Activated naive CD8-positive, alpha-beta T cell (primary cell): Measurements from ENCODE around the gene AKR1B1.
"Not testable (repeated sequence)": the region's sequence is repeated elsewhere in the genome, so short reads cannot be mapped to it uniquely, and the experiment has no call there.

Experiments
- H3K27ac Mint-ChIP-seq: one replicate; pipeline ENCODE4 v1.8.0; 2021; ENCODE audit warnings: mixed read lengths
- H3K27me3 Mint-ChIP-seq: one replicate; pipeline ENCODE4 v1.8.0; 2021; ENCODE audit warnings: mixed read lengths
- H3K36me3 Mint-ChIP-seq: one replicate; pipeline ENCODE4 v1.8.0; 2021; ENCODE audit warnings: mixed read lengths
- H3K4me1 Mint-ChIP-seq: one replicate; pipeline ENCODE4 v1.8.0; 2021; ENCODE audit warnings: low read depth, mixed read lengths
- H3K4me3 Mint-ChIP-seq: one replicate; pipeline ENCODE4 v1.8.0; 2021; ENCODE audit warnings: mild to moderate bottlenecking, mixed read lengths
- H3K9me3 Mint-ChIP-seq: one replicate; pipeline ENCODE4 v1.8.0; 2021; ENCODE audit warnings: low read depth, mixed read lengths

Gene AKR1B1

DNA sequence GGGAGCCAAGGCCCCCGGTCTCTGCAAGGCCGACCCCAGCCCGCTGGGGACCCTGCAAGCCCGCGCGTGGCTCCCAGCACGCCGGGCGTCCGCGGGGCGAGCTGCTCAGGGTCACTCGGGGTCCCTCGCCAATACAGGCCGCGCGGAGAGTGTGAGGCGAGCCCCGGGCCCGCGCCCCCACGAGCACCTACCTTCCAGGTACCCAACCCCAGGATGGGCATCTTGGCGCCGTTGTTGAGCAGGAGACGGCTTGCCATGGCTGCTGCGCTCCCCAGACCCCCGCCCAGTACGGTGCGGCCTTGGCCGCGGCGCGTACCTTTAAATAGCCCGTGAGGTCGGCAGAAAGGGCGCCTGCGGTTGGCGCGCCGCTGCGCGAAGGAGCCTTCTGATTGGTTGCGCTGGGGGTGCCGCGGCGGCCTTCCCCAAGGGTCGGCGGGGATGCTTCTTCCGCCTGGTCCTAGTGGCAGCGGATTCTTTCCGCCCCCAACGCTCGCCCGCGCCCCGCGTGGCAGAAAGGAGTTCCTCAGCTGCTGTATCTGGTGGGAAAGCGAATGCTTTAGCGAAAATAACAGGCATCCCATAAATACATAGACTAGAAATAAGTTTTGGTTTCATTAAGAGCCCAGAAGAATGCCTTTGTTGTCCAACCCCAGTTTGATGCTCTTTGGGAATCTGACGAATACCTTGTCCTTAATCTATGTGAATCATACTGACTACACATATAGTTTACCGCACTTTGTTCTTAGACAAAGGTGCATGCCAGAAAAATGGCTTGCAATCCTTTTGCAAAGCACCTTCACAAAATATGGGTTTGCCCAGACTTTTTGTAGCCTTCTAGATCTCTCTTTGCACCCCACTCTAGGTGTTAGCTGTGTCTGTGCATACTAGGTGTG is at the start of gene AKR1B1:
Gene AKR1B1, minus strand, starts transcription at position 295 of the 893 bp plus-strand sequence. Its CDS starts 38 bp downstream, at position 257.
- peaks cover 46% of the 10 kb centered on the region for H3K4me1 Mint-ChIP-seq
- H3K36me3 Mint-ChIP-seq = peaks cover 4% of the 10 kb centered on the region
- H3K4me3 Mint-ChIP-seq = peak within 1 kb of the TSS; percentile 90
- no peaks in the 10 kb centered on the region for H3K27me3 Mint-ChIP-seq
- H3K27ac Mint-ChIP-seq = peak within 1 kb of the TSS; percentile 76
- H3K9me3 Mint-ChIP-seq = no peaks in the 10 kb centered on the region

DNA sequence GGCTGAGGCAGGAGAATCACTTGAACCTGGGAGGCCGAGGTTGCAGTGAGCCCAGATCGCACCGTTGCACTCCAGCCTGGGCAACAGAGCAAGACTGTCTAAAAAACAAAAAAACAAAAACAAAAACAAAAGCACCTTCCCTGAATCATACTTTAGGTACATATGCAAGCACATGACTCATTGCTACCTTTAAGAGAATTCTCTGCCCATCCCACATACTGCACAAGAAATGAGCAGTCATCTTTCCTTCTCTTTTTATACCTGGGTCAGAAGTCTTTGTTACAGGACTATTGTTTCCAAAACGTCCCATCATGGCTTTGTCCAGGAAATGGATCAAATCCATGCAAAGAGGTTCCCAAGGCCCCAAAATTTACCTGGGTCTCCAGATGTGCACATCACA is 47.0 kb upstream of the AKR1B1 start:
- H3K27ac Mint-ChIP-seq = no peak overlapping the region
- no peak overlapping the region for H3K4me3 Mint-ChIP-seq
- H3K27me3 Mint-ChIP-seq = no peaks in the 10 kb centered on the region
- no peaks in the 10 kb centered on the region for H3K4me1 Mint-ChIP-seq
- no peaks in the 10 kb centered on the region for H3K9me3 Mint-ChIP-seq
- no peaks in the 10 kb centered on the region for H3K36me3 Mint-ChIP-seq

DNA sequence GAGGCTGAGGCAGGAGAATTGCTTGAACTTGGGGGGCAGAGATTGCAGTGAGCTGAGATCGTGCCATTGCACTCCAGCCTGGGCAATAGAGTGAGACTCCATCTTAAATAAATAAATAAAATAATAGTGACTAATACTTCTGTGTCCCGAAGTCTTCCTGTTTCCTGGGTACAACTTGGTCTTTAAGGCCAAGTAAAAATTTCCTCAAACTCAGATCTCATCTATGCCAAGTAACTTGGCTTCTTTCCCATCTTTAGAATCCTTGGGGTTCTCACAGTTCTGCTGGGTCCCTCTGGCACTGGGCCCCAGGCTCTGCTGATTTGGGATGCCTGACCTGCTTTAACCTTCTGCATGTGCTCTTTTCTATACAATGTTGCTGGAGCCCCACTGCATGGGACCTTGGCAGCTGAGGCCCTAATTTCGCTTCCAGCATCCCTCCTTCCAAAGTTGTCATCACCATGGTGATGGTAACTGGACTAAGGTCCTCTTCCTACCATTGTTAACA is 45.8 kb upstream of the AKR1B1 start:
- Mint-ChIP-seq H3K27me3 (peaks cover 2% of the 10 kb centered on the region), H3K9me3 (no peaks in the 10 kb centered on the region), H3K4me3 (no peak overlapping the region), H3K27ac (no peak overlapping the region), H3K36me3 (no peaks in the 10 kb centered on the region), H3K4me1 (no peaks in the 10 kb centered on the region)

DNA sequence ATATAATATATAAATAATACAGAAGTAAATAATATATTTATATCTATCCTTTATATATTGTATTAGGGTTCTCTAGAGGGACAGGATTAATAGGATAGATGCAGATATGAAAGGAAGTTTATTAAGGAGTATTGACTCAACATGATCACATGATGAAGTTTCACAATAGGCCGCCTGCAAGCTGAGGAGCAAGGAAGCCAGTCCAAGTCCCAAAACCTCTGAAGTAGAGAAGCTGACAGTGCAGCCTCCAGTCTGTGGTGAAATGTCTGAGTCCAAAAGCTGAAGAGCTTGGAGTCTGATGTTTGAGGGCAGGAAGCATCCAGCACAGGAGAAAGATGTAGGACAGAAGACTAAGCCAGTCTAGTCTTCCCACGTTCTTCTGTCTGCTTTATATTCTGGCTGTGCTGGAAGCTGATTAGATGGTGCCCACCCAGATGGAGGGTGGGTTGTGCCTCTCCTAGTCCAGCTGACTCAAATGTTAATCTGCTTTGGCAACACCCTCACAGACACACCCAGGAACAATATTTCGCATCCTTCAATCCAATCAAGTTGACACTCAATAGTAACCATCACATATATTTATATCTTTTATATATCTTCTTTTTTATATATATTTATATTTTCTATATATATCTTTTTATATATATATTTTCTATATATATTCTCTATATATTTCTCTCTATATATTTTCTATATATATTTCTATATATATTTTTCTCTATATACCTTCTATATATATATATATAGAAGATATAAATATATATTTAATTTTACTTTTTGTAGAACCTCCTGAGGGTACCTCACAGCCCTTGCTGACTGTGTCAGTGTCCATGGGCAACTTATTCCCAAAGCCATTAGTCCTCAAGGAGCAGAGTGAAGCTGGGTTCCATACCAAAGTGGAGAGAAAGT is 43.8 kb upstream of the AKR1B1 start:
- H3K27me3 Mint-ChIP-seq = peaks cover 7% of the 10 kb centered on the region
- H3K4me1 Mint-ChIP-seq = no peaks in the 10 kb centered on the region
- no peak overlapping the region for H3K4me3 Mint-ChIP-seq
- no peaks in the 10 kb centered on the region for H3K9me3 Mint-ChIP-seq
- no peak overlapping the region for H3K27ac Mint-ChIP-seq
- no peaks in the 10 kb centered on the region for H3K36me3 Mint-ChIP-seq

DNA sequence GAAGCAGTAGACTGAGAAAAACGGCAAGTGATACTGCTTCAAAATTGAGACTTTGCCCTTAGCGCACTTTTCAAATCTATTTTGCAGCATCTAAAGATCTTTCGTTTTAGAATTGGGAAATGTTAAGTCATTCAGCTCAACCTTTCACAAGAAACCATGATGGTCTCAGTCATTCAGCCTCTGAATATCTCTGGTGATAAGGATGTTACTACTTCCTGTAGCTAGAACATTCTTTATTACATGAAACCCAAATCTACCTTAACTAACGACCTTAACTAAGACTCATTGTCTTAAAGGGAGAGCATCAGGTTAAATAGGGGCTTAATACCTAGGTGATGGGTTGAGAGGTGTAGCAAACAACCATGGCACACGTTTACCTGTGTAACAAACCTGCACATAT is 42.1 kb upstream of the AKR1B1 start:
- H3K36me3 Mint-ChIP-seq = no peaks in the 10 kb centered on the region
- no peaks in the 10 kb centered on the region for H3K9me3 Mint-ChIP-seq
- H3K4me3 Mint-ChIP-seq = no peak overlapping the region
- H3K27ac Mint-ChIP-seq = no peak overlapping the region
- H3K27me3 Mint-ChIP-seq = peaks cover 7% of the 10 kb centered on the region
- H3K4me1 Mint-ChIP-seq = no peaks in the 10 kb centered on the region

DNA sequence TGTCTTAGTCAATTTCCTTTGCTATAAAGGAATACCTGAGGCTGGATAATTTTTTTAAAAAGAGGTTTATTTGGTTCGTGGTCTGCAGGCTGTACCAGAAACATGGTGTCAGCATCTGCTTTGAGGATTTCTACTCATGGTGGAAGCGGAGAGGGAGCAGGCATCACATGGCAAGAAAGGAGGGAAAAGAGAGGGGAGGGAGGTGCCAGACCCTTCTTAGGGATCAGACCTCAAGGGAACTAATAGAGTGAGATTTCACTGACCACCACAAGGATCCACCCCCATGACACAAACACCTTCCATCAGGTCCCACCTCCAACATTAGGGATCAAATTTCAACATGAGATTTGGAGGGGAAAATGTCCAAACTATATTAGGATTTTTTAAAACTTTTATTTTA is 41.5 kb upstream of the AKR1B1 start:
- Mint-ChIP-seq H3K9me3 (no peaks in the 10 kb centered on the region), H3K27me3 (peaks cover 7% of the 10 kb centered on the region), H3K4me1 (no peaks in the 10 kb centered on the region), H3K27ac (no peak overlapping the region), H3K4me3 (no peak overlapping the region), H3K36me3 (no peaks in the 10 kb centered on the region)

DNA sequence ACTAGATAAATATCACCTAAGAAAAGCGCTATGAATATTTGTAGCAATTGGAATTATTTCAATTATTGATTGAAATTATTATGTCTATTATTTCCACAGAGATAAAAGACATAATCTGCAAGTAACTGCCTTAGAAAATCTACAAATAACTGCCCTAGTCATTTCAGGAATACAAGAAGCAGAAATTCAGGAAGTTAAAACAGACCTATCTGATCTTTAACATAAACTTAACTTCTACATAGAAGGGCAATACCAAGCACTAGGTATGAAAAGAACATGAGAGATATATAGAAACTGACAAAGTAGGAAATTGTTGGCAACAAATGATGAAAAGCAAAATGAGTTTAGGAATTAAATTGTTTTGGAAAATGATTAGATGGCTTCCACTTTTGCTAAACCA is 36.6 kb upstream of the AKR1B1 start:
- Mint-ChIP-seq H3K27me3 (peaks cover 17% of the 10 kb centered on the region), H3K36me3 (no peaks in the 10 kb centered on the region), H3K9me3 (no peaks in the 10 kb centered on the region), H3K27ac (no peak overlapping the region), H3K4me1 (no peaks in the 10 kb centered on the region), H3K4me3 (no peak overlapping the region)

DNA sequence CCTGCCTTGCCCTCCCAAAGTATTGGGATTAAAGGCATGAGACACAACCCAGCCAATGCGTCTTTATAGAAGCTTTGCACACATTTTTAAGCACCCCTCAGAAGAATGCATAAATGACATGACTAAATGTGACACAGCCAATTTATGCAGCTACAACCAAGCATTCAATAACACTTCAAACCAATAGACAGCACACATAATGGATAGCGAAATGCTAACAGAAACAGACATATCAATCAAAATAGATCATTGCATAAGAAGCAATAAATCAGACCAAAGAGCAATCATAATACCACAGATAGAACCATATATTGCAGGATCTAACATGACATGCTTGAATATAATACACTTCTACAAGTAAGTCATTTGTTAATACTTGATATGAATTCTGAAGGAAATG is 34.2 kb upstream of the AKR1B1 start:
- Mint-ChIP-seq H3K27me3 (peaks cover 13% of the 10 kb centered on the region), H3K36me3 (no peaks in the 10 kb centered on the region), H3K27ac (no peak overlapping the region), H3K9me3 (no peaks in the 10 kb centered on the region), H3K4me3 (no peak overlapping the region), H3K4me1 (no peaks in the 10 kb centered on the region)

DNA sequence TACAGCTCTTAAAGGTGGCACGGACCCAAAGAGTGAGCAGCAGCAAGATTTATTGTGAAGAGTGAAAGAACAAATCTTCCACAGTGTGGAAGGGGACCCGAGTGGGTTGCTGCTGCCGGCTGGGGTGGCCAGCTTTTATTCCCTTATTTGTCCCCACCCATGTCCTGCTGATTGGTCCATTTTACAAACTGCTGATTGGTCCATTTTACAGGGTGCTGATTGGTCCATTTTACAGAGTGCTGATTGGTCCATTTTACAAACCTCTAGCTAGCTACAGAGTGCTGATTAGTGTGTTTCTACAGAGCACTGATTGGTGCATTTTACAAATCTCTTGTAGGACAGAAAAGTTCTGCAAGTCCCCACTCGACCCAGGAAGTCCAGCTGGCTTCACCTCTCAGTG is 28.8 kb upstream of the AKR1B1 start:
- peaks cover 14% of the 10 kb centered on the region for H3K27me3 Mint-ChIP-seq
- H3K27ac Mint-ChIP-seq, H3K36me3 Mint-ChIP-seq, H3K4me1 Mint-ChIP-seq, H3K4me3 Mint-ChIP-seq, H3K9me3 Mint-ChIP-seq: not testable (repeated sequence)

DNA sequence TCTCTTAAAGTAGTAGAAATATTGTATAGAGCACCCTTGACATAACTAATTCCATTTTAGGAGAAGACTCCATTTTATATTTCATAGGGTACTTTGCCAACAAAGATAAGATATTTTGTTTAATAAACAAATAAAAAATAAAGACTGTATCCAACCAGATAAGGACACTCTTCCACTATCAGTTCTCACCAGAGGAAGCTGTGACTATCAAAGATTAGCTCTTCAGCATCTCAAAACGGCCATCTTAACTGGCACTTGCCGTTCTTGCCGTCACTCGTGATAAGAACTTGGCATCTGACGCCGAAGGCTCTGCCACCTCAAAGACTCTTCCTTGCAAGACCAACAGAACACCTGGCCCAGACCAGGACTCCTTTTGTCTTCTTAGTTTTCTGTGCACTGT is 26.3 kb upstream of the AKR1B1 start:
- Mint-ChIP-seq H3K27me3 (peaks cover 6% of the 10 kb centered on the region), H3K27ac (no peak overlapping the region), H3K36me3 (peaks cover 2% of the 10 kb centered on the region), H3K4me1 (no peaks in the 10 kb centered on the region), H3K4me3 (no peak overlapping the region), H3K9me3 (peaks cover 3% of the 10 kb centered on the region)

DNA sequence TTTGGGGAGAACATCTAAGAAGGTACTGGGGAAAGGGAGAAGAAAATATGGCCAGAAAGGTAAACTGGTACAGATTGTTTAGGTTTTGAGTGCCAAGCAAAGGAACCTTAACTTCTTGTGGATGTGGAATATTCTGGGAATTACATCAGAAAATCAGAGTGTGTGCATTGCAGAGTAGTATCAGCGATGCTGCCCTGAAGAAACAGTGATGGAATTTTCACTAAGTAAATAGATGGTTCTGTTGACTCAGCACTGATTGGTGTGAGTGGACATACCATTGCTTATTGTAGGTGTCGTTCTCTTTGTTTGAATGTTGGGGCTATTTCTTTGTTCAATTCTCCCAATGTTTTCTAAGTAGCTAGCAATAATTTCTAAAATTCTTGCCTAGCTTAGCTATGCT is 24.4 kb upstream of the AKR1B1 start:
- H3K36me3 Mint-ChIP-seq = peaks cover 2% of the 10 kb centered on the region
- no peak overlapping the region for H3K4me3 Mint-ChIP-seq
- no peaks in the 10 kb centered on the region for H3K4me1 Mint-ChIP-seq
- H3K27me3 Mint-ChIP-seq = peaks cover 6% of the 10 kb centered on the region
- H3K27ac Mint-ChIP-seq = no peak overlapping the region
- H3K9me3 Mint-ChIP-seq = peaks cover 3% of the 10 kb centered on the region

DNA sequence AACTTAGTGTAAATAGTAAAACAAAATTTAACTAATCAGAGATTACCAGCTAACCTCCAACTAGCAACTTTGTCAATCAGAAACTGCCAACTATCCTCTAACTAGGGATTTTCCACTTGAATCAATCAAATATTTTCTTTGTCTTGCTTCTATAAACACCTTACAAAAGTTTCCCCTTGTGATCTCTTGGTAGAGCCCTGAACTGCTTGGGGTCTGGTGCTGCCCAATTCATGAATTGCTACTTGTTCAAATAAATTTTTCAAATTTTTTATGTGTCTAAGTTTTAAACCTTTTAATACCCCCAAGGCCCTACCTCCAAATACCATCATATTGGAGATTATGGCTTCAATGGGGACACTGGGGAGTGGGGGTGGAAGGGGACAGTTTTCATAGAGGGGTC is 24.0 kb upstream of the AKR1B1 start:
- Mint-ChIP-seq H3K36me3 (peaks cover 2% of the 10 kb centered on the region), H3K9me3 (peaks cover 3% of the 10 kb centered on the region), H3K4me3 (no peak overlapping the region), H3K4me1 (no peaks in the 10 kb centered on the region), H3K27me3 (peaks cover 6% of the 10 kb centered on the region), H3K27ac (no peak overlapping the region)

DNA sequence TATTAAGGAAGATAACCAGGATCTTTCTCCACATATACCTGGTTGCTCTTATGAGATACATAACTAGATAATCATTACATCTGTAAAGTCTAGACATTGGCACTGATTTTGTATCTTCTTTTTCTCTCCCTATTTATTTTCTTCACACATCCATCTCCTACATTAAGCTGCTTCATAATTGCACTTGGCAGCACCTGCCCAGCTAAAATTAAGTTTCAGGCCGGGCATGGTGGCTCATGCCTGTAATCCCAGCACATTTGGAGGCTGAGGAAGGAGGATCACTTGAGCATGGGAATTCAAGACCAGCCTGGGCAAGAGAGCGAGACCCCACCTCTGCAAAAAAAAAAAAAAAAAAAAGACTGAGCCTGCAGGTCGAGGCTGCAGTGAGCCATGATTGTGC is 22.3 kb upstream of the AKR1B1 start:
- no peak overlapping the region for H3K4me3 Mint-ChIP-seq
- H3K27ac Mint-ChIP-seq = no peak overlapping the region
- no peaks in the 10 kb centered on the region for H3K36me3 Mint-ChIP-seq
- H3K9me3 Mint-ChIP-seq = no peaks in the 10 kb centered on the region
- no peaks in the 10 kb centered on the region for H3K4me1 Mint-ChIP-seq
- H3K27me3 Mint-ChIP-seq = peaks cover 6% of the 10 kb centered on the region

DNA sequence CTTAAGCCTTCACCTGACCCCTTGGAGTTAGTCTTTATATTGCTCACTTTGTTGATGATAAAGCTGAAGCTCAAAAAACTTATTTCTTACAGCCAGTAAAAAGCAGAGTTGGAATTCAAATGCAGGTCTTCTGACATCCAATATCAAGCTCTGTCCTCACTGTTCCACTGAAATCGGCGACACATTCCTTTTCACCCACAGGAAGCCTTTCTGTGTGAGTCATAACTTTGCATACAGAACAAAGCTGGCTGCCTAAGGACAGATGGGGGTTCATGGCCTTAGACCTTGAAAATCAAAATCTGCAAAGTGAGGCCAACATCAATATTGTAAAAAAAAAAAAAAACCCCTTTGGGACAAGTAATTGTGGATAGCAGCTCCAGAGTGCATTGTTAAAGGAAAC is 21.8 kb upstream of the AKR1B1 start:
- Mint-ChIP-seq H3K4me3 (no peak overlapping the region), H3K27me3 (peaks cover 6% of the 10 kb centered on the region), H3K27ac (no peak overlapping the region), H3K4me1 (no peaks in the 10 kb centered on the region), H3K9me3 (no peaks in the 10 kb centered on the region), H3K36me3 (no peaks in the 10 kb centered on the region)

DNA sequence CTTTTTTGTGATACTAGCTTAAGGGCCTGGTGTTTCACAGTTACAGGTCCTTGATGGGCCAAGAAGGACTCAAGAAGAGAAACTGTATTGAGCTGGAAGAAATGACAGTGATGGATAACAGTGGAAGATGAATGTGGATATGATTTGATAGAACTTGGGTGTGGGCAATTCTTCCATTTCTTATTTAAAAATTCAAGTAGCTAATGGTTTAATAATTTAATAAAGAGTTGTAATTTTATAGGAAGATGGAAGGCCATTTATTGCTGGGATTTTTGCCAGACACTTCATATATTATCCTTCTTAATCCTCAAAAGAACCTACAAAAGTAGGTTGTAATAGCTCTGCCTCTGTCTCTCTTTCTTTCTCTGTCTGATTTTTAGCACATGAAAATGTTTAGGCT is 21.3 kb upstream of the AKR1B1 start:
- Mint-ChIP-seq H3K9me3 (no peaks in the 10 kb centered on the region), H3K4me3 (no peak overlapping the region), H3K4me1 (no peaks in the 10 kb centered on the region), H3K27ac (no peak overlapping the region), H3K27me3 (peaks cover 6% of the 10 kb centered on the region), H3K36me3 (no peaks in the 10 kb centered on the region)
